Measurements from ENCODE around the gene PRRT1B.

DNA sequence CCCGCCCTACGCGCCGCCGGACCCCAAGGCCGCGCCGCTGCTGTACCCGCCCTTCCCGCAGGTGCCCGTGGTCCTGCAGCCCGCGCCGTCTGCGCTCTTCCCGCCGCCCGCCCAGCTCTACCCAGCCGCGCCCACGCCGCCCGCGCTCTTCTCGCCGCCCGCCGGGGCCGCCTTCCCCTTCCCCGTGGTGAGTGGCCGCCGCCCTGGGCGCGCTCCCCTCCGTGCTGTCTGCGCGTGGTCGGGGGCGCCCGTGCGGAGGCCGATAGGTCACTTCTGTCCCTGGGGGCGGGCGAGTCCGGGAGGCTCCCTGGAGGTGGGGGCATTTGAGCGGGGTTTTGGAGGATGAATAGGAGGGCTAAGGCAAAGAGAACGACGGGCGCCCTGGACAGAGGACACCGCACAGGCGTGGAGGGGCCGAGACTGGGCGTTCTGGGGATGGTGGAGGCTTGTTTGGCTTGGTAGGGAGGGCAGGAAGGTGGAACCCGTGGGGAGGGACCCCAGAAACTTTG lies 9.6 kb downstream of the PRRT1B start:
- no peak for TF ChIP-seq POLR2AphosphoS5 (IDR thresholded peaks at IDR 0.05)
- TF ChIP-seq, protein P1, sequence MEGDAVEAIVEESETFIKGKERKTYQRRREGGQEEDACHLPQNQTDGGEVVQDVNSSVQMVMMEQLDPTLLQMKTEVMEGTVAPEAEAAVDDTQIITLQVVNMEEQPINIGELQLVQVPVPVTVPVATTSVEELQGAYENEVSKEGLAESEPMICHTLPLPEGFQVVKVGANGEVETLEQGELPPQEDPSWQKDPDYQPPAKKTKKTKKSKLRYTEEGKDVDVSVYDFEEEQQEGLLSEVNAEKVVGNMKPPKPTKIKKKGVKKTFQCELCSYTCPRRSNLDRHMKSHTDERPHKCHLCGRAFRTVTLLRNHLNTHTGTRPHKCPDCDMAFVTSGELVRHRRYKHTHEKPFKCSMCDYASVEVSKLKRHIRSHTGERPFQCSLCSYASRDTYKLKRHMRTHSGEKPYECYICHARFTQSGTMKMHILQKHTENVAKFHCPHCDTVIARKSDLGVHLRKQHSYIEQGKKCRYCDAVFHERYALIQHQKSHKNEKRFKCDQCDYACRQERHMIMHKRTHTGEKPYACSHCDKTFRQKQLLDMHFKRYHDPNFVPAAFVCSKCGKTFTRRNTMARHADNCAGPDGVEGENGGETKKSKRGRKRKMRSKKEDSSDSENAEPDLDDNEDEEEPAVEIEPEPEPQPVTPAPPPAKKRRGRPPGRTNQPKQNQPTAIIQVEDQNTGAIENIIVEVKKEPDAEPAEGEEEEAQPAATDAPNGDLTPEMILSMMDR (IDR thresholded peaks at IDR 0.05): no peak
- no peak for TF ChIP-seq POLR2A (IDR thresholded peaks at IDR 0.05)
- no peak for TF ChIP-seq EP300 (IDR thresholded peaks at IDR 0.05)
